H9 (cell line): Measurements from ENCODE around the gene MAP3K7CL. TPM values are rescaled to one million over a fixed set of nuclear protein-coding genes. Genes with fewer than 3 reads are reported as not detected.

Experiments
- DNase-seq: peaks from one replicate; pipeline ENCODE4 v3.0.0-alpha.2; 2017
- H2AFZ ChIP-seq: one replicate; pipeline ENCODE4 v1.6.1; 2013; ENCODE audit warnings: mild to moderate bottlenecking, low read length, control low read depth, moderate library complexity
- H2AK5ac ChIP-seq: 2 replicates; pipeline ENCODE4 v1.6.1; 2013; ENCODE audit warnings: low read length, control low read depth, mixed read lengths; ENCODE audit not compliant: insufficient read length
- H2BK120ac ChIP-seq: one replicate; pipeline ENCODE4 v1.6.1; 2013; ENCODE audit warnings: low read depth, mild to moderate bottlenecking, low read length, control low read depth, inconsistent platforms; ENCODE audit not compliant: poor library complexity, severe bottlenecking
- H2BK12ac ChIP-seq: 2 replicates; pipeline ENCODE4 v1.6.1; 2013; ENCODE audit warnings: low read length, control low read depth, mixed read lengths, low read depth; ENCODE audit not compliant: insufficient read length
- H2BK15ac ChIP-seq: 2 replicates; pipeline ENCODE4 v1.6.1; 2013; ENCODE audit warnings: low read depth, low read length, control low read depth
- H2BK20ac ChIP-seq: one replicate; pipeline ENCODE4 v1.6.1; 2013; ENCODE audit warnings: low read depth, mild to moderate bottlenecking, low read length, control low read depth, inconsistent platforms; ENCODE audit not compliant: poor library complexity, severe bottlenecking
- H2BK5ac ChIP-seq: 2 replicates; pipeline ENCODE4 v1.6.1; 2013; ENCODE audit warnings: low read length, control low read depth, mixed read lengths; ENCODE audit not compliant: insufficient read length
- H3K14ac ChIP-seq: 2 replicates; pipeline ENCODE4 v1.6.1; 2013; ENCODE audit warnings: low read length, control low read depth; ENCODE audit not compliant: insufficient read depth
- H3K18ac ChIP-seq: 2 replicates; pipeline ENCODE4 v1.6.1; 2013; ENCODE audit warnings: low read depth, mild to moderate bottlenecking, mixed read lengths, low read length, control low read depth; ENCODE audit not compliant: insufficient read length
- H3K23ac ChIP-seq: 2 replicates; pipeline ENCODE4 v1.6.1; 2013; ENCODE audit warnings: low read length, control low read depth, mixed read lengths, low read depth; ENCODE audit not compliant: insufficient read length
- H3K23me2 ChIP-seq: 2 replicates; pipeline ENCODE4 v1.6.1; 2013; ENCODE audit warnings: low read depth, mild to moderate bottlenecking, mixed read lengths, low read length, control low read depth; ENCODE audit not compliant: insufficient read length, poor library complexity, severe bottlenecking
- H3K27ac ChIP-seq: 2 replicates; pipeline ENCODE4 v1.5.1; 2013; ENCODE audit warnings: low read length, control low read depth, mixed read lengths, low read depth; ENCODE audit not compliant: insufficient read length
- H3K27me3 ChIP-seq: 2 replicates; pipeline ENCODE4 v1.6.1; 2013; ENCODE audit warnings: low read length, control low read depth, inconsistent platforms; ENCODE audit not compliant: insufficient read depth
- H3K4ac ChIP-seq: 2 replicates; pipeline ENCODE4 v1.6.1; 2013; ENCODE audit warnings: low read depth, mild to moderate bottlenecking, control low read depth, inconsistent platforms, low read length, moderate library complexity
- H3K4me1 ChIP-seq: 2 replicates; pipeline ENCODE4 v1.6.1; 2013; ENCODE audit warnings: low read length, control low read depth, inconsistent platforms; ENCODE audit not compliant: insufficient read depth
- H3K4me2 ChIP-seq: 2 replicates; pipeline ENCODE4 v1.6.1; 2013; ENCODE audit warnings: low read length, control low read depth, mixed read lengths; ENCODE audit not compliant: insufficient read length, insufficient read depth
- H3K56ac ChIP-seq: 2 replicates; pipeline ENCODE4 v1.6.1; 2013; ENCODE audit warnings: low read depth, mild to moderate bottlenecking, mixed read lengths, low read length, control low read depth; ENCODE audit not compliant: insufficient read length
- H3K79me1 ChIP-seq: 2 replicates; pipeline ENCODE4 v1.6.1; 2013; ENCODE audit warnings: low read depth, mild to moderate bottlenecking, moderate library complexity, low read length, control low read depth, inconsistent platforms; ENCODE audit not compliant: insufficient read depth, poor library complexity, severe bottlenecking
- H3K79me2 ChIP-seq: 2 replicates; pipeline ENCODE4 v1.6.1; 2013; ENCODE audit warnings: low read length, control low read depth, inconsistent platforms; ENCODE audit not compliant: insufficient read depth
- H3K9ac ChIP-seq: 2 replicates; pipeline ENCODE4 v1.6.1; 2013; ENCODE audit warnings: low read length, control low read depth, mixed read lengths; ENCODE audit not compliant: insufficient read length; ENCODE audit errors: extremely low read depth
- H3K9me3 ChIP-seq: one replicate; pipeline ENCODE4 v1.6.1; 2013; ENCODE audit warnings: low read depth, low read length, inconsistent platforms; ENCODE audit not compliant: control insufficient read depth
- H3T11ph ChIP-seq: one replicate; pipeline ENCODE4 v1.6.1; 2013; ENCODE audit warnings: mild to moderate bottlenecking, low read length, control low read depth, inconsistent platforms
- H4K20me1 ChIP-seq: one replicate; pipeline ENCODE4 v1.6.1; 2013; ENCODE audit not compliant: control insufficient read depth, insufficient read length, insufficient read depth
- H4K5ac ChIP-seq: 2 replicates; pipeline ENCODE4 v1.6.1; 2013; ENCODE audit warnings: low read depth, mild to moderate bottlenecking, mixed read lengths, low read length, control low read depth; ENCODE audit not compliant: insufficient read length
- H4K8ac ChIP-seq: replicated peaks from 2 replicates; pipeline ENCODE4 v1.6.1; 2013; ENCODE audit warnings: low read length, control low read depth, mixed read lengths, low read depth; ENCODE audit not compliant: insufficient read length
- H4K91ac ChIP-seq: 2 replicates; pipeline ENCODE4 v1.6.1; 2013; ENCODE audit warnings: low read depth, mild to moderate bottlenecking, moderate library complexity, mixed read lengths, low read length, control low read depth; ENCODE audit not compliant: insufficient read length
- H3K27ac Mint-ChIP-seq, 3 experiments: 2 replicates in 2 of 3; 3 replicates in 1 of 3; pipeline ENCODE4 v1.8.0; 2020 to 2021; ENCODE audit warnings: mixed read lengths in 3 of 3, mild to moderate bottlenecking in 1 of 3, moderate library complexity in 1 of 3
- H3K27me3 Mint-ChIP-seq: 2 replicates; pipeline ENCODE4 v1.8.0; 2021; ENCODE audit warnings: low read depth, mild to moderate bottlenecking, moderate library complexity, mixed read lengths
- H3K36me3 Mint-ChIP-seq, 3 experiments: 2 replicates in 2 of 3; 3 replicates in 1 of 3; pipeline ENCODE4 v1.8.0; 2020 to 2021; ENCODE audit warnings: low read depth in 3 of 3, mixed read lengths in 3 of 3; ENCODE audit not compliant: insufficient read depth in 1 of 3
- H3K4me1 Mint-ChIP-seq, 2 experiments: 2 replicates each; pipeline ENCODE4 v1.8.0; 2020; ENCODE audit warnings: mixed read lengths in 2 of 2
- H3K4me3 Mint-ChIP-seq, 2 experiments: 2 replicates in 1 of 2; 3 replicates in 1 of 2; pipeline ENCODE4 v1.8.0; 2020 to 2021; ENCODE audit warnings: mild to moderate bottlenecking in 2 of 2, mixed read lengths in 2 of 2, moderate library complexity in 1 of 2
- H3K9me3 Mint-ChIP-seq, 2 experiments: 2 replicates in 1 of 2; 3 replicates in 1 of 2; pipeline ENCODE4 v1.8.0; 2020; ENCODE audit warnings: mild to moderate bottlenecking in 2 of 2, mixed read lengths in 2 of 2, moderate library complexity in 1 of 2
- WGBS: extraction: QIAGEN DNeasy Blood & Tissue Kit; methylation state at CpG from one replicate; pipeline ENCODE4 v1.1.7; 2013; ENCODE audit warnings: missing lambda C conversion rate, low lambda C conversion rate, mixed read lengths; ENCODE audit not compliant: insufficient read length; ENCODE audit errors: extremely low coverage; 5-methylcytosine and 5-hydroxymethylcytosine counted together
- total RNA-seq: library from RNA; stranded (reverse); gene quantifications from 2 replicates; pipeline ENCODE4 v1.2.1, GENCODE V29; 2021
- TF ChIP-seq, protein P1 (sequence below): fragments of 200-600 bp; sonication (generic); conservative IDR thresholded peaks from 3 replicates; pipeline ENCODE4 v1.8.0; 2021; ENCODE audit warnings: antibody characterized with exemption, mild to moderate bottlenecking

MAP3K7CL gene
- total RNA-seq, 1 experiment from 2014 or later = not detected

DNA sequence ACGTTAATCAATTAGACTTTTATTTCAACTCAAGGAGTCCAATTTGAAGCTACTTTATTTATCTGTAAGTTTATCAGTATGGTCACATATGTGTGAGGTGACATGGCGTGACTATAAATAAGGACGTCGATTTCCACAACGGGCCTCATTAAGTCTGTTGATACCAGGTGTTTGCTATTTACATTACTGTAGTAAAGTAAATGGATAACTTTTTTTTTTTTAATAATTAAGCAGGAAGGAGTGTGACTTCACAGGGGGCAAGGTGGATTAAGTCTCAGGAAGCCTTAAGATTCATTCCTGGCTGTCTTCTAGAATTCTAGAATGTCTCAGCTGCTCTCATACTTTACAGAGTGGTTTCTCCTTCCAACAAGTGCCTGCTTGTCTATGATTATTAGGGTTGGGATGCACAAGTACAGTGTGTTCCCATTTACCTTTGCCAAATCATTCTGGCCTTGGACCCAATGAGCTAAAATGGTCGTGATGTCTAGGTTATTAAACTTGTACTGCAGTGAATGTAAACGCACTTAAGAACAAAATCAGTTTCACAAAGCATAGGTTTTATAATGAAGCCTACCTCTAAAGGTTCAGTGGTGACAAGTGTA lies 15.5 kb downstream of the MAP3K7CL start:
- H3K79me1 ChIP-seq = no peaks in the 10 kb centered on the region
- no peak overlapping the region for H2AK5ac ChIP-seq
- Mint-ChIP-seq H3K27me3 (peaks cover 10% of the 10 kb centered on the region), H3K27ac (no peak overlapping the region), H3K36me3 (no peaks in the 10 kb centered on the region), H3K4me1 (no peaks in the 10 kb centered on the region), H3K9me3 (no peaks in the 10 kb centered on the region), H3K4me3 (no peak overlapping the region)
- no peak overlapping the region for H2BK20ac ChIP-seq
- TF ChIP-seq, protein P1, sequence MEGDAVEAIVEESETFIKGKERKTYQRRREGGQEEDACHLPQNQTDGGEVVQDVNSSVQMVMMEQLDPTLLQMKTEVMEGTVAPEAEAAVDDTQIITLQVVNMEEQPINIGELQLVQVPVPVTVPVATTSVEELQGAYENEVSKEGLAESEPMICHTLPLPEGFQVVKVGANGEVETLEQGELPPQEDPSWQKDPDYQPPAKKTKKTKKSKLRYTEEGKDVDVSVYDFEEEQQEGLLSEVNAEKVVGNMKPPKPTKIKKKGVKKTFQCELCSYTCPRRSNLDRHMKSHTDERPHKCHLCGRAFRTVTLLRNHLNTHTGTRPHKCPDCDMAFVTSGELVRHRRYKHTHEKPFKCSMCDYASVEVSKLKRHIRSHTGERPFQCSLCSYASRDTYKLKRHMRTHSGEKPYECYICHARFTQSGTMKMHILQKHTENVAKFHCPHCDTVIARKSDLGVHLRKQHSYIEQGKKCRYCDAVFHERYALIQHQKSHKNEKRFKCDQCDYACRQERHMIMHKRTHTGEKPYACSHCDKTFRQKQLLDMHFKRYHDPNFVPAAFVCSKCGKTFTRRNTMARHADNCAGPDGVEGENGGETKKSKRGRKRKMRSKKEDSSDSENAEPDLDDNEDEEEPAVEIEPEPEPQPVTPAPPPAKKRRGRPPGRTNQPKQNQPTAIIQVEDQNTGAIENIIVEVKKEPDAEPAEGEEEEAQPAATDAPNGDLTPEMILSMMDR = no peak
- H4K8ac ChIP-seq = no peak overlapping the region
- H3K9me3 ChIP-seq = no peaks in the 10 kb centered on the region
- H2BK5ac ChIP-seq = no peak overlapping the region
- WGBS = no CpG with 5 or more reads among the region's 7 CpGs
- H3K4ac ChIP-seq = no peak overlapping the region
- no peak for DNase-seq
- no peak overlapping the region for H4K5ac ChIP-seq
- no peaks in the 10 kb centered on the region for H3K79me2 ChIP-seq
- H3K4me1 ChIP-seq = no peaks in the 10 kb centered on the region
- H2BK15ac ChIP-seq = no peak overlapping the region
- no peak overlapping the region for H2AFZ ChIP-seq
- H3K9ac ChIP-seq = no peak overlapping the region
- H3K14ac ChIP-seq = no peak overlapping the region
- no peak overlapping the region for H3K27ac ChIP-seq
- no peak overlapping the region for H3K23ac ChIP-seq
- H3K18ac ChIP-seq = no peak overlapping the region
- no peak overlapping the region for H4K91ac ChIP-seq
- H3K27me3 ChIP-seq = no peaks in the 10 kb centered on the region
- H4K20me1 ChIP-seq = no peaks in the 10 kb centered on the region
- H2BK120ac ChIP-seq = no peak overlapping the region
- H3K56ac ChIP-seq = no peak overlapping the region
- no peak overlapping the region for H3T11ph ChIP-seq
- H2BK12ac ChIP-seq = no peak overlapping the region
- no peaks in the 10 kb centered on the region for H3K23me2 ChIP-seq
- no peak overlapping the region for H3K4me2 ChIP-seq
